GM18861 (cell line): ENCODE measurements around the gene ERICH6B.

ENCODE experiments used
- ATAC-seq: cut with Tn5 transposase; IDR thresholded peaks from one replicate; pipeline ENCODE4 v1.9.1; 2021; ENCODE audit not compliant: unreplicated experiment

The ERICH6B gene

GRCh38 chr13:45602183-45603170 lies 13.1 kb downstream of the ERICH6B start:
- ATAC-seq, result no peak

DNA sequence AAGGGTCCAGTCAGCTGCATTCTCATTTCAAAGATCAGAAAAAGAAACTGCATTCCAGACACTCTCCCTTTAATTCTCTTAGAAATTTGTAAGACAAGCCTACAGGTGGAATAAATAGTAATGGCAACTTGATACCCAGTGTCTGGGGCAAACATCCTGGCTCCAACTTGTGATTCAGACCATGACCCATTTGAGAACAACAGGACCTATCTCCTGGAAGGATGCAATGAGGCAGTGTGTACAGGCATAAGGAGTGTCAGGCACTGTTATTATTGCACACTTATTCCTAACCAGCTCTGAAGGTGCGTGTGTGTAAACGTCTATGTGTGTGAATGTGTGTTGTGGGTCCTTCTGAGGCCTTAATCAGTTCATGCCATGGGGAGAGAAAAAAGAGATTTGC lies 13.9 kb downstream of the ERICH6B start:
- ATAC-seq, result no peak

GRCh38 chr13:45598597-45598996 lies 16.9 kb downstream of the ERICH6B start:
- no peak for ATAC-seq

DNA sequence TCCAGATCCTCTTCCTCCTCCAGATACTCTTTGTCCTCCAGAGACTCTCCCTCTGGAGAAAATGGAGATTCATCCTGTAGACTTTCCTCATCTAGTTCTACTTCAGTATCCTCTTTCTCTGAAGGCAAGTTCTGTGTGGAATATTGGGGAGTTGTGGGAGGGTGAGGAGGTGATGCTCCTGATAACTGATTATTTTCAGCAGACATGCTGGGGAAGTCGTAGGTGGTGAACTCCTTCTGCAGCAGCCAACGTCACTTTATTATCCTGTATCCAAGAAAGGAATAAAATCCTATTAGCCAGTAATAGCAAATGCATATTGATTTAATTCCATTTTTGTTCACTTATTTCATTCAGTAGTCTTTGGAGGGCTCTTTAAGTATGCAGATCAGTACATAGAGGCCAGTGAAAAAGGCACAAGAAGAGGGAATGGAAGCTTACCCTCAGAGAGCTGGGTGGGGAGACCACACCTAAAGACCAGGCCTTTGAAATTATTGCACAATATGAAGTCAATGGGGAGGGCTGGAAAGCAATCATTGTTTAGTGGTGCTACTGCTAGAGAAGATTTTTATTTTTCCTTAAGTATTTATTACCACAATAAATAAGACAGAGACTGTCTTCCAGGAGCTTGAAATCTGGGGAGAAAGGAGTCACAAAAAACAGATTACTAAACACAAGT lies 18.6 kb downstream of the ERICH6B start:
- no peak for ATAC-seq

DNA sequence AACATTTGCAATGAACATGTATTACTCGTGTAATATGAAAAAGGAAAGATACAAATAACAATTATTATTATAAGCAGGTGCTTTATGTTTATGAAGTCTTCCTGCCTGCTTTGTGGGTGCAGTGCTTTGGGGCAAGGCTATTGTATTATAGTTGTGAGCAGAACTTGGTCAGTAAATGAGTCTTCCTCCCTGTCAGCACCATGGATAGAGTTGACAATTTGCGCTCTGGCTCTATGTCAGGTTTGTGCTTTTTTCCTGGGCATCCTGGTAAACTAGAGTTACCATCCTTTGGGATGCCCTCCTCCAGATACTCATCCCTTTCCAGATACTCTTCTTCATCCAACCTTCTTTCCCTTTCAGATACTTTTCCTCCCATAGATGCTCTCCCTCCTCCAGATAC lies 19.6 kb downstream of the ERICH6B start:
- no peak for ATAC-seq

GRCh38 chr13:45594764-45595163 lies 20.8 kb downstream of the ERICH6B start:
- no peak for ATAC-seq

DNA sequence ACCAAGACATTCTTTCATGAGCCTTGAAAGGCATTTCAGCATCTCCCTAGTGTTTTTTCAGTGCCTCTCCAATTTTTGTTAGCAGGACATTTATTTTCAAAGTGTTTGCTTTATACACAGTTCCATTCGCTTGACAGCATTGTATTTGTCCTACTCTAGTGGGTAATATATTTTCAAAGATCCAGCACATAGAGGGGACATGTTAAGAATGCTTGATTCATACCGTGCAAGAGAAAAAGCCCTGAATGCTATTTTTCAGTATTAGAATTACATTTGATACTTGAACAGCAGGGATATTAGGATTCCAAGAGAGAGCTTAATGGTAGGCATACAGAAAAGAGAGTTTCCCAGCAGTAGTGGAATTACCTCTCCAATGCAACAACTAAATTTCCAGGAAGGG lies 21.3 kb downstream of the ERICH6B start:
- no peak for ATAC-seq

DNA sequence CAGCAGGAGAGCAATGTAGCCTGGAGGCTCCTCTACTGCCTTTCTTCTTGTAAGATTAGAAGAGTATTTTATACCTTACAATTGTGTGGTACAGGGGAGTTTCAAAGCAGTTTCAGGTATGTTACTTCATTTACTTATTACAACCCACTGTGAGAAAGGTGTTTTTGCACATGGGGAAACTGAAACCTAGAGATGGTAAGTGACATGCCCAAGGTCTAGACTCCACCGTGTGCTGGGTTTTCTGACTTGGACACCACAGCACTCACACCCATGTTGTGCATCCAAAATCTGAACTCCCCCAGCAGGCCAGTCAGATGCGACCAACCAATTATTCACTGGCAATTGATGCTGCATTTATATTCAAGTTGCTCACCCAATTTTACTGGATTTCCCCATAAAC lies 22.8 kb downstream of the ERICH6B start:
- ATAC-seq, result no peak

DNA sequence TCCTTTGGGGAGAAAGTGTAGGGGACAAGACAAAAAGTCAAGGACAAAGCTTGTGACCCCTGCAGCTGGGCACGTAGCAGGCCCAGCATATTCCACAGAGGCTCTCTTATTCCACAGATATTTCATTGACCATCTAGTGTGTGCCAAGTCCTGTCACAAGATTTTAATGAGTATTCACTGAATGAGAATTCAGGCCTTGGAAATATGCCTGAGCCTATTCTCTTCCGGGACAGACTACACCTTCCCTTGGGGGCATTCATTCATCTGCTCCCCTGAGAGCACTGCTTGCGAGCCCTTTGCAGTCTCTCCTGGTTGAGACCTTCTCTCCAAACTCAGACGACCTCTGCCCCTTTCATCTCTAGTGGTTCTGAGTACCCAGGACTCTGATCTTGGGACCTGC lies 25.5 kb downstream of the ERICH6B start:
- ATAC-seq, result no peak

DNA sequence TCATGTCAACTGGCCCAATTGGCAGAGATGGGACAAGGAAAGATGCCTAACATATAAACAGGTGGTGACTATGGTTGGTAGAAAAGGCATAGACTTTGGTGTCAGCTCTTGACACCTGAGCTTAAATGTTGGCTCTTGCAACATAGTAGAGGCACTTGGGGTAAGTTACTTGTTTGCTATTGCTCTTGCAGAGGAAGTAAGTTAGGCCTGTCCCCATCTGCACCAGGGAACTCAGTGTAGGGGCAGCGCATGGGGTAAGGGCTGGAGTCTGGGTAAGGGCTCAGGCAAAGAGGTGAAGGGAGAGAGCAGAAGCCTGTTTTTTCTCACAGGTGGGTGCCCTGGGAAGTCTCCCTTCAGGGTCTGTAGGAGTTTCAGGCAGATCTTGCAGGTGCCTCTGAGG lies 27.6 kb downstream of the ERICH6B start:
- ATAC-seq, result no peak

DNA sequence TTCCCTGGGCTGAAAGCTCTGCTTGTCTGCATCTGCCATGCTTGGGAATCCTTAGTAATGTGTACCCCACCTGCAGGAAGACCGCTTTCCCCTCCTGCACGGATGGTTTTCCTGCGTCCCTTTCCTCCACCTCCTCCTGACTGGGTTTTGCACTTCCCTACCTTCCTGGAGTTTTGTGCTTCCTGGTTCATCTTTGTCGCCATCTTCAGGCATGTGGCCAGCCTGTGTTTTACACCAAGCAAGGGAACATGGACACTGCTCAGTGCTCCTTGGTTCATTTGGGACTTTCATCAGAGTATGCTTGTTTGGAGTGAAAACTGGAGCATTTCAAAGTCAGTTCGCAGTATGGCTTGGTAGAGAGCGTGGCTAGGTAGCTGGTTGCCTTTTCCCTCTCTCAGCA lies 30.7 kb downstream of the ERICH6B start:
- no peak for ATAC-seq

GRCh38 chr13:45582408-45583076 lies 33.0 kb downstream of the ERICH6B start:
- ATAC-seq, result no peak

- ATAC-seq, result no peak
Observed at GRCh38 chr13:45576466-45576865, 39.1 kb downstream of the ERICH6B start.

GRCh38 chr13:45575830-45576180 lies 39.7 kb downstream of the ERICH6B start:
- ATAC-seq, result no peak

DNA sequence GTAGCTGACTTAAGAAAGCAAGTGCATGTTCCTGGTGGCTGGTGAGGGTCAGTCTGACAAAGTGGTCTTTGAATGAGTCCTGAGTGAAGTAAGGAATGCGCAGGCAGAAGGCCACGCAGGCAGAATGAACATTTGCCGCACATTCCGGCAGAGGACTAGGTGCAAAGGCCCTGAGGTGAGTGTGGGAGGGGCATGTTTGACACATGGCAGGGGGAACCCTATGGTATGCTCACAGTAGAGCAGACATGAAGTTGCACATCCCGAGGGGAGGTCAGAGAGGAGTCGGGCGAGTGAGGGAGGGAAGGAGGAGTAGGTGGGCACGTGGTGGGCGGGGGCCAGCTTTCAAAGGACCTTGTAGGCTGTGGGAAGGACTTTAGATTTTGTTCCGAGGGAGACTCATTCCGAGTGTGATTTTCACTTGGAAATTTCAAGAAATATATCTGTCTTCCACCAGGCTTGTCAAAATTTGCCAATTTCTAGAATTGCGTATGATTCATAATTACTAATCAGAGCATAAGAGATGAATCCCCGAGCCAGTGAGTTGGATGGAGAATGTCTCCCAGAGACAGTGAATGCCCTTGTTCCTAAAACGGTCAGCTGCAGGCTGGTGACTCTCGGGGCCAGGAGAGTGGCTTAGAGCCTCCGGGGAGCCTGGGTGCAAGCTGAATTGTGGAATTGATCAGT lies 40.3 kb downstream of the ERICH6B start:
- no peak for ATAC-seq

GRCh38 chr13:45565331-45565730 lies 50.2 kb downstream of the ERICH6B start:
- ATAC-seq, result no peak

- no peak for ATAC-seq
Observed at GRCh38 chr13:45564133-45564776, 51.3 kb downstream of the ERICH6B start.

- no peak for ATAC-seq
Observed at GRCh38 chr13:45554604-45555109, 60.9 kb downstream of the ERICH6B start.

- ATAC-seq, result no peak
Observed at GRCh38 chr13:45548281-45548680, 67.3 kb downstream of the ERICH6B start.

DNA sequence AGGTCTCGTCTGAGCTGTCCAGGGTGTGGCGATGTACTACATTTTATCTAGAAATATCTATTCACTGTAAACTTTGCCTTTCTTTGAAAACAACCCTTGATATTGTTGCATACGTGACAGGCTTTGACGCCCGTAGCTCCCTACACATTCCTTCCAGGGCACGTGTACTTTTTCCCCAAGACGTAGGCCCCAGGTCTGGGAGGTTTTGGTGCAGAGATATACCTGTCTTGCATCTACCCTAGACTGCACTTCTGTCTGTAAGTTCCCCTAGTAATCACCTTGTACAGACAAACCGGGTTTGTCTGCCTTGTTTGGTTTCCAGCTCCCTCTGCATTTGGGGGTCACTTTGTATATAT lies 69.2 kb downstream of the ERICH6B start:
- ATAC-seq, result no peak
